ENCODE data around the gene OSBP2. TPM values are rescaled to one million over a fixed set of nuclear protein-coding genes. Genes with fewer than 3 reads are reported as not detected.

OSBP2 gene
- total RNA-seq, 2 experiments from 2014 or later = 0.58 to 0.72 TPM

- intact Hi-C loops (cut with micrococcal nuclease) = no loop called here
- Mint-ChIP-seq H3K4me3 (no peak overlapping the region), H3K27me3 (peaks cover 3% of the 10 kb centered on the region), H3K36me3 (ENCODE audit: low read depth) (no peaks in the 10 kb centered on the region), H3K9me3 (no peaks in the 10 kb centered on the region), H3K4me1 (ENCODE audit: low read depth) (no peaks in the 10 kb centered on the region), H3K27ac (no peak overlapping the region)
- ChIA-PET POLR2A (no interaction called here), CTCF (no interaction called here)
- no peak for DNase-seq
- no peak for TF ChIP-seq CTCF (IDR thresholded peaks at IDR 0.05)
- no peak for ATAC-seq
Observed at GRCh38 chr22:30783021-30783420, 88.3 kb downstream of the OSBP2 start.

GRCh38 chr22:30785527-30785926 is 90.9 kb downstream of the OSBP2 start:
- Mint-ChIP-seq H3K27ac (no peak overlapping the region), H3K27me3 (peaks cover 2% of the 10 kb centered on the region), H3K9me3 (no peaks in the 10 kb centered on the region), H3K36me3 (ENCODE audit: low read depth) (no peaks in the 10 kb centered on the region), H3K4me1 (ENCODE audit: low read depth) (no peaks in the 10 kb centered on the region), H3K4me3 (no peak overlapping the region)
- ATAC-seq (no peak), DNase-seq (no peak)
- CTCF ChIA-PET = no interaction called here
- no peak for TF ChIP-seq CTCF (IDR thresholded peaks at IDR 0.05)
- intact Hi-C loops (cut with micrococcal nuclease) = no loop called here
- POLR2A ChIA-PET = interaction anchor here (0.6 kb wide), 1 partner anchor 55 kb away, joined by 3 read pairs; no protein-coding TSS in a partner anchor

GRCh38 chr22:30790366-30790765 is 95.7 kb downstream of the OSBP2 start:
- ATAC-seq (no peak), DNase-seq (no peak)
- intact Hi-C loops (cut with micrococcal nuclease) = no loop called here
- Mint-ChIP-seq H3K27me3 (peaks cover 2% of the 10 kb centered on the region), H3K4me3 (no peak overlapping the region), H3K4me1 (ENCODE audit: low read depth) (no peaks in the 10 kb centered on the region), H3K36me3 (ENCODE audit: low read depth) (no peaks in the 10 kb centered on the region), H3K27ac (no peak overlapping the region), H3K9me3 (no peaks in the 10 kb centered on the region)
- ChIA-PET CTCF (no interaction called here), POLR2A (no interaction called here)
- no peak for TF ChIP-seq CTCF (IDR thresholded peaks at IDR 0.05)

- ChIA-PET CTCF (no interaction called here), POLR2A (interaction anchor here (0.5 to 0.6 kb wide), 2 partner anchors 40 to 886 kb away, joined by 4 read pairs; no protein-coding TSS in a partner anchor)
- no peaks in the 10 kb centered on the region for H3K9me3 Mint-ChIP-seq
- H3K27me3 Mint-ChIP-seq = no peaks in the 10 kb centered on the region
- H3K4me3 Mint-ChIP-seq = no peak overlapping the region
- ATAC-seq = no peak
- no peak for DNase-seq
- intact Hi-C loops (cut with micrococcal nuclease) = no loop called here
- no peaks in the 10 kb centered on the region for H3K4me1 Mint-ChIP-seq (ENCODE audit: low read depth)
- H3K27ac Mint-ChIP-seq = no peak overlapping the region
- no peaks in the 10 kb centered on the region for H3K36me3 Mint-ChIP-seq (ENCODE audit: low read depth)
- TF ChIP-seq CTCF (IDR thresholded peaks at IDR 0.05) = no peak
Observed at GRCh38 chr22:30792456-30792855, 97.8 kb downstream of the OSBP2 start.

GRCh38 chr22:30795118-30795517 is 100.4 kb downstream of the OSBP2 start:
- intact Hi-C loops (cut with micrococcal nuclease) = no loop called here
- ChIA-PET CTCF (interaction anchor here (1.2 kb wide), 1 partner anchor 8 kb away, joined by 4 read pairs; no protein-coding TSS in a partner anchor), POLR2A (no interaction called here)
- Mint-ChIP-seq H3K27me3 (peaks cover 5% of the 10 kb centered on the region), H3K4me1 (ENCODE audit: low read depth) (no peaks in the 10 kb centered on the region), H3K27ac (no peak overlapping the region), H3K36me3 (ENCODE audit: low read depth) (no peaks in the 10 kb centered on the region), H3K9me3 (no peaks in the 10 kb centered on the region), H3K4me3 (no peak overlapping the region)
- no peak for TF ChIP-seq CTCF (IDR thresholded peaks at IDR 0.05)
- ATAC-seq (no peak), DNase-seq (no peak)

Measured in activated CD8-positive, alpha-beta T cell treated with anti-CD3 and anti-CD28 coated beads for 36 hours (primary cell).